GM04504 (cell line): ENCODE measurements around the gene RIN2.
"Not testable (repeated sequence)": the region's sequence is repeated elsewhere in the genome, so short reads cannot be mapped to it uniquely, and the experiment has no call there.

ENCODE experiments used
- DNase-seq: peaks from one replicate; pipeline ENCODE4 v3.0.0-alpha.2; 2012; ENCODE audit warnings: low read depth

The RIN2 gene

DNA sequence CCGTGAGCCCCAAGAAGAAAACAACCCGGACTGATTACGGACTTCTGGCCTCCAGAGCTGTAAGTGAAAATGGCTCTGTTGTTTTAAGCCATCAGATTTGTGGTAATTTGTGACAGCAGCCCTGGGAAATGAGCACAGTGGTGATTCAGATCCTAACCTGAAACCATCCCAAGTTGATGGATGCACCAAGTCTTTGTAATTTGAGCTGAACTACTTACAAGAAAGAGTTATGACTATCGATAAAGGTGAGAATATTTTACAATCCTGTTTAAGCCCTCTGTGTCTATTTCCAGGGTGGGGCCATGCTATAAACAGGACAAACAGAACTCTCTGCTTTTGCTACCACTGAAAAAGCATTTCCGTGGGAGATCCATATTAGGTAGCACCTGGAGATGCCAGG lies 19.1 kb upstream of the RIN2 start:
- no peak for DNase-seq

DNA sequence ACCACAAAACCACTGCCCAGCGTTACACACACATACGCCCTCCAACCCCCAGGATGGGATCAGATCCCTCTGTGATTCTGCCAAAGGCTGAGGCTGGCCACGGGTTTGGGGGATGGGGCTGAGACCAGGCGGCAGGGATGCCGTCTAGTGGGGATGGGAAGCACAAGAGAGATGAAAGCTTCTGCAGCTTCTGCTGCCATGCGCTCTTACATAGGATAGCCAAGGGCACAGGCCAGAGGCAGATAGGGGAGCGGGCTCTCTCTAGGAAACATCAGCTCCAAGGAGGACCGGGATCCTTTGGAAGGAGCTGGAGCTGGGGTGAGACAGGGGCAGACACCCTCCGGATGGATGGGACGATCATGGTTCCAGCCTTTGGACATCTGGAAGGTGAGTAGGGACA lies 18.7 kb upstream of the RIN2 start:
- DNase-seq: no peak

DNA sequence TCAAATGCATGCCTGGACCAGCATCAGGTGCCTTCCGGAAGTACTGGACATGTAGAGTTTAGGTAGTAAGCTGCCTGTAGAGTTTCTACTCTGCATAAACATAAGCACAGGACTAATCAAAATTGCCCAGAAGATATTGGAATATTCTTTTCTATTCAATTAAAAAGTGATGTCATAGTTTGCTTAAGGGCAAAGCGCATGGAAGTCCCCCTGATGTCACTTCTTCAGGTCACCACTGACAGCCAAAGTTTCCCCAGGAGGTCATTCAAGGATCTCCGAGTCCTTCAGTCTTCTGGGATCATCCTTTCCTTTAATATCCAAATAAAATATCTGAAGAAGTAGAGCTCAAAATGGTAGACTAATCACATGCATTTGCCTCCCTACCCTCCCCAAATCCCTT lies 17.5 kb upstream of the RIN2 start:
- DNase-seq: no peak

DNA sequence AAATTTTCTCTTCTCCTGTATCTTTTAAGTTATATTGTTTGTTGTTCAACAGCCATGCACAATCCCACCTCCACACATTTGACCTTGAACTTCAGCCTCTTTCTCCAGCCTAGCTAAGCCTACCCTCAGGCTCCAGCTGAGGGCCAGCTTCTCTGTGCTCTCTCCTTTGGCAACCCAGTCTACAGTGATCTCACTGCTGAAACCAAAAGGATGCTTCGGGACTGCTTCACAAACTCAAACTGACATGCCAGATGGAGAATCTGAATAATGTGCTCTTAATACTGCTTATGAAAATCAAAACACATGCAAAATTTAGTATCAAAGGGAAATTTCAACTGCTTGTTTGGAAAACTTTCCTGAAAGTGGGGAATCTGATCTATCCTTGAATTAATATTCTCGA lies 16.1 kb upstream of the RIN2 start:
- DNase-seq: no peak

DNA sequence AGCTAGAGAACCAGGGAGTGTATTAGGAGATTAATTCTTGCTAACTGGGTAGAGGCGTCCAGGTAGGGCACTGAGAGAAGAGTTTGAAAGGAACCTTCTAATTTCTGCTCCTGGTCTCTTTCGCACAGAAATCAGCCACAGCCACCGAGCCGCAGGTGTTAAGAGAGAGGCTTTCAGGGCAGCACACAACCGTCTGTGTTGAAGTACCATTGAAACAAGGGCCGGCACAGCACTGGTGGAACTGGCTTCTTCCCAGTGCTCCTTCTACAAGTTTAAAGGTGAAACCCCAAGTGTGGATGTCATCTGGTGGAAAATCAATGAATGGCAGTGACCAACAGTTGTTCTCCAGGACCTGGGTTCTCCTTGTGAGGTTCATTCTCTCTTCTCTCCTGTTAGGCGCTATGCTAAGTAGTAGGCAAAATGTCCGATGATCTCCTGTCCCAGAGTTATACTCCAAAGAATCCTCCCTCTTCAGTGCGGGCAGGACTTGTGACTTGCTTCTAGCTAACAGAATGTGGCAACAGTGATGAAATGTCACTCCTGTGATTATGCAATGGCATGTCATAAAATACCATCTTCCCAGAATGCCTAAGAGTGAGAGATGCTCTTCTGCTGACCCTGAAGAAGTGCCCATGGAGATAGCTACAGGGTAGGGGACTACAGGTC lies 15.0 kb upstream of the RIN2 start:
- DNase-seq: no peak

DNA sequence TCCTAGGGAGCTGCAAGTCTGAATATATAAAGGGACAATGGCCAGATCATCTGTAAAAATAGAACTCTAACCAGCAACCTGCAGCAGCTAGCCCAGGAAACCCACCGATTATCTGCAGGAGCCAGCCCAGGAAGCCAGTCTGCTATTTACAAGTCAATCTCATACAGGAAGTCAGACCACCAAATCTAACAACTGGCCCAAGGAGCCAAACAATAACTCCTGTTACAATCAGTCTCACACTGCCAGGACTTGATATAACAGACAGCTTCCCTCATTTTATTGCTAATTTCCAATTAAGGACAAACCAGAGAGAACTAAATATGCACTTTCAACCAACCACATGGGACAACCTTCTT lies 14.4 kb upstream of the RIN2 start:
- no peak for DNase-seq

DNA sequence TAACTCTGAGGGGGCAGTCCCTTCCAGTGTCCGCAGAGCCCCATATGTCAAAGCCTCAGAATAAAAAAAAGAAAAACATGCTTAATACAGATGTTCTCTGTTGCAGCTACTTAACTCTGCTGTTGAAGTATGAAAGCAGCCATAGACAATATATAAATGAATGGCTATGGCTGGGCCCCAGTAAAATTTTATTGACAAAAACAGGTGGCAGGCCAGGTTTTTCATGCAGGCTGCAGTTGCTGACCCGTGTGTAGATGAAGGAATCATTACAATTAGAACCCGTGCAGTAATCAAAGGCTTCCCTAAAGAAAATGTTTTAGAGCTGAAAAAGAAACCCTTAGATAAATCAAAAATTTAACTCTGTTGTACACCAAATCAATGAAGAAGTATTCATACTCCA lies 13.0 kb upstream of the RIN2 start:
- no peak for DNase-seq

DNA sequence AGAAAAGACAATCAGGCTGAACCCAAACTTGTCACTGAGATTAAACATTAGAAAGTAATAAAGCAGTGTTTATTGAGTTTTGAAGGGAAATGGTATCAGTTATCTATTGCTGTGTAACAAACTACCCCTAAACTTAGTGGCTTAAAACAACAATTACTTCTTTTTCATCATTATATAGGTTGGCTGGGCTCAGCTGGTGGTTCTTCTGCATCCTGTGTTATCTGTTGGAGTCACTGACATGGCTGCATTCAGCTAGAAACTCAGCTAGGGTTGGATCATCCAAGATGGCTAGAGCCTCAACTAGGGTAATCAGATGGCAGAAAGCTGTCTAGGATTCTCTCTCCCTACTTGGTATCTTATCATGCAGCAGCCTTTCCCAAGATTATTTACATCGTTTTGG lies 12.5 kb upstream of the RIN2 start:
- DNase-seq: no peak

DNA sequence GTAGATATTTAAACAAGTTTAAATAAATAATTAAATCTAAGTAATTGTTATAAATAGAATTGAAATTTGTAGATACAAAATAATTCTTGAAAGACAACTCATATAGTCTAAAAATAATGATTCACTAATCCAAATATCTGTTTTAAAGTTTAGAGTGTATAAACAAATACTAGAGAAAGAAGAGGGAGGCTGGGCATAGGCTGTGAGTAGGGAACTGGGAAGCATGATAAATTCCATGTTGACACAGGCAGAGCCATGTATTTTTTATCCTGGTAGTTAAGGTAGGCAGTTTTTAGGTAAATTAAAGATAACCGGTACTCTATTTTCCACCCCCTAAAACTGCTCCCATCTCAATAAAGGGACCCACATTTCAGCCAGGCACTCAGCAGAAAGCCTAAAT lies 11.7 kb upstream of the RIN2 start:
- DNase-seq: no peak

DNA sequence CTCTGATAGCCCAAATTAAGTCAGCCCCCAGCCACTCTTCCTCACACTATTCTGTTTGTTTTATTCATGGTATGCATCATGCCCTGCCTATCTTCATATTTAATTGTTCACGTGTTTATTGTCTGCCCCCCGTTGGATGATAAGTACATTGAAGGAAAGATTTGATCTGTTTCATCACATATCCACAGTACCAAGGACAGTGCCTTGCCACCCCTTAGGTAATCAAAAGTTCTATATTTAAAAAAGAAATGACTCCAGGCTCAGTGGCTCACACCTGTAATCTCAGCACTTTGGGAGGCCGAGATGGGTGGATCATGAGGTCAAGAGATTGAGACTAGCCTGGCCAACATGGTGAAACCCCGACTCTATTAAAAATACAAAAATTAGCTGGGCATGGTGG lies 10.2 kb upstream of the RIN2 start:
- no peak for DNase-seq

DNA sequence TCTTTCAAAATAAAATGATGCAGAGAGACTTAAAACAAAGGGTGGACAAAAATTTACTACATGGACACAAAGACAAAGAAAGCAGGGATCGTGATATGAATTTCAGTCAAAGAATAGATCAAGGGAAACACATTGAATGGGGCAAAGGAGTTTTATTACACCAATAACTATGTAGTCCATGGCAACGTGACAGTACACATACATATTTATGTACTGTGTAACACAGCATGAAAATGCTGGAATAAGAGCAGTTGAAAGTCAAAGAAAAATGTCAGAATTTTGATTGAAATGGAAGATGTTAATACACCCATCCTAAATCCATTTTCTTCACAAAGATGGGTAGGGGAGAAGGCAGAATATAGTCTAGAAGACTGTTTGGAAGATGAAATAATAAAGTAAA lies 9.4 kb upstream of the RIN2 start:
- DNase-seq: no peak

DNA sequence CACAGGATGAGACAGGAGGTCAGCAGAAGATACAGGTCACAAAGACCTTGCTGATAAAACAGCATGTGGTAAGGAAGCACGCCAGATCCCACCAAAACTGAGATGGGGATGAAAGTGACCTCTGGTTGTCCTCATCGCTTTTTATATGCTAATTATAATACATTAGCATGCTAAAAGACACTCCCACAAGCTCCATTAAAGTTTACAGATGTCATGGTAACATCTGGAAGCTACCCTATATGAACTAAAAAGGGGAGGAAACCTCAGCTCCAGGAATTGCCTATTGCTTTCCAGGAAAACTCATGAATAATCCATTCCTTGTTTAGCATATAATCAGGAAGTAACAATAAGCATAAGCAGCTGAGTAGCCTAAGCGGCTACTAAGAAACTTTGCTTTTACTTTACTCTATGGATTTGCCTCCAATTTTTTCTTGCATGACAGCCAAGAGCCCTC lies 8.4 kb upstream of the RIN2 start:
- DNase-seq: no peak

DNA sequence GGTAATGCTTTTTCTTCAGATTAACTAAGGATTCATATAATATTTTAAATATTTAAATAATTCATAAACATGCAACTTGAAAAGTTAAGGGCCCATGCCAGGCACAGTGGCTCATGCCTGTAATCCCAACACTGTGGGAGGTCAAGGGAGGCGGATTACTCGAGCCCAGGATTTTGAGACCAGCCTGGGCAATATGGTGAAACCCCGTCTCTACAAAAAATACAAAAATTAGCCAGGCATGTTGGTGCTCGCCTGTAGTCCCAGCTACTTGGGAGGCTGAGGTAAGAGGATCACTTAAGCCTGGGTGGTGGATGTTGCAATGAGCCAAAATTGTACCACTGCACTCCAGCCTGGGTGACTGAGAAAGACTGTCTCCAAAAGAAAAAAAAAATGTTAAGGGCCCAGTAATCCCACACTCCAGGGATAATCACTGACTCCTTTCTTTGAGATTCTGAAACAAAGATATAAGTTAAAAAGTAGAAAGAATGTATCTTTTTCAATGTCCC lies 7.9 kb upstream of the RIN2 start:
- DNase-seq: no peak

DNA sequence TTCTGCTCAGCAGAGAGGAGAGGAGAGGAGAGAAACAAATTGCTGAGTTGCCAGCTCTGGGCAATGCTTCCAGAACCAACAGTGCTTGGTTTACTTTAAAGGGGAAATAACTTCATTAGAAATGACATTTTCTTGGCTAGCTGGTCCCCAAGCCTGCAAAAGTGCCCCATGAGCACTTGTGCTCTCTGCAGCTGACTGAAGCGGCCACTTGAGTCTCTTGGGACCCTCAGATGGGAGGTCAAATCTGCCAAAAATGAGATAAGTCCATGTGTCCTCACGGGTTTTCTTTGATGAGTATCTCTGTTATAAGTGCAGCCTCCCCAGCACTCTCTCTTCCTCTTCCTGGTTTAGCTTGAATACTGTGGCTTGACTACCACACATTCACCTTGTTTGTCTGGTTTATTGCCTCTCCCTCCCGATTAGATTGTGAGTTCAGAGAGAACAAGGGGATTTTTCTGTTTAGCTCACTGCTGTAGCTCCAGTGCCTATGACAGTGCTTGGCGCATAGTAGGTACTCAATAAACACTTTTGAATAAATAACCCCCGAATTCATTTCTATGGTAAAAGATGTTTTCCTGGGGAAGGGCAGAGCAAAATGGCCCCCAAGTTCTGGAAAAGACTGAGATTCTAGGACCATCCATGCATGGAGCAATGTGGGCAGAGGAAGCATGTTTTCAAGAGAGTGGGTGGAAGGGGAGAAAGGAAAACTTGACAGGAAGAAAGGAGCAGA lies 7.0 kb upstream of the RIN2 start:
- no peak for DNase-seq

DNA sequence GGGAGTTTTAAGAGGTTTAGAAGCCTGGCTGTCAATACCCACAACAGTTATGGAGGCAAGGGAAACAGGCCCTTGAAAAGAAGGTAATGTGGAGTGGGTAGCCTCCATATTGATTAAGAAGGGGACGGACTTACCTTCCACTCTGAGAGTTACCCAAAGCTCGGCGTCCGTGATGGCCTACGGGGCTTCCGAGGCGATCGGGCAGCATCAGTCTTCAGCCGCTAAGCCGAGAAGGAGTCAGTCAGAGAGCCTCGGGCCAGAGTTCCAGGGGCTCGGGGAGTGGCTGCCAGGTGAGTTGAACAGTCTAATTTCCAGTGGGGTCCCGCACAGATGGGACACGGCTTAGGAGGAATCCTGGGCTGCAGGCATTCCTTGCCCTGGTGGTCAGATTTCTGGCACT lies 3.9 kb upstream of the RIN2 start:
- not testable (repeated sequence) for DNase-seq

DNA sequence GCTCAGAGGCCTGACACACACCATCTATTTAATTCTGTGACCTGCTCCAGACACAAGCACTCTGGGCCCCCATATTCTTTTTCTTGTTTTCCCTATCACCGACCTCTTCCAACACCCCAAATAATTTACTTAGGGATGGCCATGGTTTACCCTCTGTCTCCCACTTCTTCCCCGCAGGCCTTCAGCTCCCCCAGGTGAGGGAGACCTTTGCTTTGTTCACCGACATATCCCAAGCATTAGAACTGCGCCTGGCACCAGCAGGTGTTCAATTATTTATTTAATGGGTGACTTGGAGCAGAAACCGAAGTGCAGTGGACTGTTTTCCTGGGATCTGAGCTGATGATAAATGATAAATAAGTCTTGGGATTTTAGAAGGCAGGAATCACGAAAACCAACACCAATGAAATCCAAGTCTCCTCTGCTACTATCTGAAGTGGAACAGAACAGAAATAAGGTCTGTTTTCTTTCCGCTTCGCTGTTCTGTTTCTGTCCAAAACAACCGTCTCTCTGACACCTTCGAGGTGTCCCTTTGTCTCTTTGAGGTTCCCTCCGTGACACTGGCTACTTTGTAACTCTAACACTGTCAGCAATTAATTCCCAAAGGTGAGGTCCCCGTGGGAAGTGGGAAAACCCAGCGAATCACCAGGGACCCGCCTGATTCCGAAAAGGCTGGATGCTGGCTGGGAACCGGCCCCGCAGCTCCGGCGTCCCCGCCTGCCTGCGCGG lies 1.1 kb upstream of the RIN2 start:
- no peak for DNase-seq

DNA sequence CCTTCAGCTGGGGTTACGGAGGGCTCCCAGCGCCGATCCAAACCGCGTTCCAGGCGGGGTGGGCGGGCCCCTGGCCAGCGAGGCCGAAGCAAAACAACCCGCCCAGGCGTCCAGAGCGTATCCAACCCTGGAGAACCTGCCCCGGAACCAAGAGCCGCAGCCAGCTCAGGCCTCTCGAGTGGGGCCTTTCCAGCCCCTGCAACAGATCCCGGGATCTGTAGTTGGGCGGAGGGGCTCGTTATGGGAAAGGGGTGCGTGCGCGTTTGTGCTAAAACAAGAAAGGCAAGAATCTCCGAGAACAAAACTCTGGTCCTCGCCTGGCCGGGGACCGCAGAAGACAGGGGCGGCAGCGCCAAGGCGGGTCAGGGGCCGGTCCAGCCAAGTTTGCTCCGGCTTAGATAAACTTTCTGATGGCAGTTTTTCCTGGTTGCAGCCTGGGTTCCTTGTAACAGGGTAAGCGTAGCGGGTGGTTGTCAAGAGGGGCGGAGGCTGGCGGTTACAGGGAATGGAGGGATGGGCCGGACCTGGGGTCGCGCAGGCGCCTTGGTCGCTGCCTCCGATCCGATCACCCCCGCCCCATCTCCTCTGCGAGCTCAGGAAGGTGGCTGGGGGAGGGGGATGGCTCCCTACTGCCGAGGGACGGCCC lies 448 bp upstream of the RIN2 start:
- peak; percentile 69 for DNase-seq

DNA sequence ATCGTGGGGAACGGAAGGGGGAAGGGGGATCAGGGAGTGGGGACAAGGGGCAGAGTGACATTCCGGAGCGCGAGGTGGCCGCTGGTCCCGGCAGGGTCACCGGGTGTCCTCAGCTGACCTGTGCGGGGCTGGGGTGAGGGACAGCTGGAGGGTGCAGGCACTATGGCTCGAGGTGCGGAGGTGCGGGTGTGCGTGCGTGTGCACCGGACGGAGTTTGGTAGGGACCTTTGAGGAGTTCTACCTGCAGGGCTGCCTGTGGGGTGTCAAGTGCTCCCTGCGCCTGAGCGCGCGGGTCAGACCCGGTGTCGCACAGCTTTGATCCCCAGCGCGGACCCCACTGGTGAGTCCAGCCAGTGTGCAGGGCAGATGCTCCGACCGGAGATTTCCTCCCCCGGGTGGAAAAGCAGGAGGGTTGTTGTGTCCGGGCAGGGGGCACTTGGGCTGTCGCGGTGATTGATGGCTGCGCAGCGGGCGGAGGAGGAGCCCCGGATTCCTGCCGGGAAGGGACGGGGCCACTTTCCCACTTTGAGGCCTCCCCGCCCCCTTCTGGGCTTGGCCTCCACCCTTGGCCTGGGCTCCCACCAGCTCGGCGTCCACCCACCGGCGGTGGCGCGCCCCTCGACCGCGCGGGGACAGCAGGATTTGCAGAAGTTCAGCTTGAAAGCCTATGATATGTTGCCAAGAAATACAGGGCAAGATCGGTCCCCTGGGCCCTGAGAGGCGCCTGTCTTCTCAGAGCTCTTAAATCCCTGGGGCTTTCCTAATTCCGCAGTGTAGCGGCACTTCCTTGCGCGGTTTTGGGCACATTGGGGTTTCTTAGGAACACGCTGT lies 658 bp downstream of the RIN2 start:
- DNase-seq: no peak

DNA sequence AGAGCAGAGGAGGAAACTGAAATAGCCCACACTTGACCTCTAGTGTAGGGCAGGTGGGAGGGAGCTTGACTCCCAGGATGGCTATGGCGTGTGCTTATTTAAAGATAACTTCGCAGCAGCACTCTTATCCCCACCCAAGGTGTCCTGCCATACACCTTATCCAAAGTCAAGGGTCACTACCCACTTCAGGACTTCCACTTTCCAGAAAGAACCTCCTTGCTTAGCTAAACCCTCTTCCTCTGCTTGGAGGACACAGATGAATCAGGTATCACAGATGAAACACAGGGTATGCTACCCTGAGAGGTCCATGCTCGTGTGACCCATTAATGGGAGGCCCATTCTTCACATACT lies 2.3 kb downstream of the RIN2 start:
- no peak for DNase-seq

DNA sequence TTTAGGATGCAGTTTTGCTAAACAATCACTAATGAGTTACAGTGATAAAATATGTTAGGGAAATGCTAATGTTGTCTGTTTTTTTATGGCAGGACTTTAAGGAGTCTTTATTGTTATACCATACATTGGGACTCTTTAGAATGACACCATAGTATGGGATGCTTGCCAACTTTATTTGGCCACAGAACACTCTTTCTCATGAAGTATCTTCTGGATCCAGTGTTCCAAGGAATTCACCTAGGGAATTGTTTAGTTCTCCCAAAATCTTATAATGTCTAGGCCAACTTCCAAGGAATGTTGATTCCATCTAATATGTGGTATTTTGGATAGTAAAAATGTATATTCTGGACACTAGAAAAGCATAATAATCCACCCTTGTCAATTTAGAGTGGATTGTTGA lies 3.3 kb downstream of the RIN2 start:
- DNase-seq: no peak

DNA sequence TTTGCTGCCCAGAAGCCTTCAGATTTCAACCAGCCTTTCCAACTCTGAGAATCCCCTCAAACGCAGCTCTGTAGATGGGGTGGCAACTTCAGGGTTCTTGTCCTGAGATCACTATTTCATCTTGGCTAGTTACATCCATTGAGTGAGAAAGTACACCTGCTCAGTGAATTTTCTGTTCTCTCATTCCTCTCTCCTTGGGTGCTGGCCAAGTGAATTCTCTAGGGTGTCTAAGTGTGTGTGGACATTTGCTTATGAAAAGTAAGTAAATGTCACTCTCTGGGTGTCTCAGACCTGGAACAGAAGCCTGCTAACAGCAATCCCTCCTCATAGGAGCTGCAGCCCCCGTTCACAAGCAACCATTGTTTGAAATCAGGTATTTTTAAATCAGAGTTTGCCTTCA lies 3.8 kb downstream of the RIN2 start:
- no peak for DNase-seq

DNA sequence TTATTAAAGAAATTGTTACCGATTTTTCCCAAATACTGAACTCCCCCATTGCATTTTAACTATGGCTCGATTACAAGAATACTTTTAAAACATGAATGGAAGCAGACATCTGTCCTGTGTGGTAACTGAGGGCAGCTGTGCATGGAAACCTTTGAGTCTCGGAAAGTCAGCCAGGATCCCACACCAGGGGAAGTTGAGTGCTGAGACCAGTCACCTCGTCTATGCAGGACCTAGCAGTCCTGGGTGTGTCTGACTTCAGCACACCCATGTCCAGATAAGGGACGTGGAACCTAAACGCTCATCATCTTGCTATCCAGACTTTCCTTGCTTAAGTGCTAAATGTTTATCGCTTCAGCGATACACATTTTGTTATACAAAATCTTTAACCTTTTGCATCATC lies 6.1 kb downstream of the RIN2 start:
- DNase-seq: no peak
